Measurements from ENCODE around the gene YWHAB. TPM values are rescaled to one million over a fixed set of nuclear protein-coding genes. Genes with fewer than 3 reads are reported as not detected.

Gene YWHAB
- total RNA-seq, 1 experiment from 2014 or later = 135 TPM

- DNase-seq (ENCODE audit: low read depth) = peak; percentile 56
These were observed 25.9 kb downstream of the YWHAB start for GRCh38 chr20:44911264-44911921.

GRCh38 chr20:44912189-44912588 lies 26.7 kb downstream of the YWHAB start:
- no peak for DNase-seq (ENCODE audit: low read depth)

GRCh38 chr20:44914924-44915323 lies 29.4 kb downstream of the YWHAB start:
- no peak for DNase-seq (ENCODE audit: low read depth)

- no peak for DNase-seq (ENCODE audit: low read depth)
These were observed 31.1 kb downstream of the YWHAB start for GRCh38 chr20:44916586-44916985.

- no peak for DNase-seq (ENCODE audit: low read depth)
These were observed 31.9 kb downstream of the YWHAB start for GRCh38 chr20:44917399-44917798.

GRCh38 chr20:44918342-44918741 lies 32.8 kb downstream of the YWHAB start:
- no peak for DNase-seq (ENCODE audit: low read depth)

- DNase-seq (ENCODE audit: low read depth) = no peak
These were observed 33.3 kb downstream of the YWHAB start for GRCh38 chr20:44918761-44919160.

- no peak for DNase-seq (ENCODE audit: low read depth)
These were observed 35.9 kb downstream of the YWHAB start for GRCh38 chr20:44921447-44921846.

GRCh38 chr20:44924541-44924940 lies 39.0 kb downstream of the YWHAB start:
- DNase-seq (ENCODE audit: low read depth) = no peak

GRCh38 chr20:44928595-44928994 lies 43.1 kb downstream of the YWHAB start:
- no peak for DNase-seq (ENCODE audit: low read depth)

GRCh38 chr20:44930517-44931168 lies 45.1 kb downstream of the YWHAB start:
- no peak for DNase-seq (ENCODE audit: low read depth)

GRCh38 chr20:44931911-44932310 lies 46.4 kb downstream of the YWHAB start:
- DNase-seq (ENCODE audit: low read depth) = peak; percentile 17

- DNase-seq (ENCODE audit: low read depth) = no peak
These were observed 47.4 kb downstream of the YWHAB start for GRCh38 chr20:44932916-44933315.

- DNase-seq (ENCODE audit: low read depth) = no peak
These were observed 51.0 kb downstream of the YWHAB start for GRCh38 chr20:44936510-44936909.

GRCh38 chr20:44938637-44939036 lies 53.1 kb downstream of the YWHAB start:
- DNase-seq (ENCODE audit: low read depth) = no peak

- no peak for DNase-seq (ENCODE audit: low read depth)
These were observed 55.7 kb downstream of the YWHAB start for GRCh38 chr20:44941120-44941691.

- no peak for DNase-seq (ENCODE audit: low read depth)
These were observed 56.9 kb downstream of the YWHAB start for GRCh38 chr20:44942264-44942973.

GRCh38 chr20:44943828-44944227 lies 58.3 kb downstream of the YWHAB start:
- DNase-seq (ENCODE audit: low read depth) = no peak

GRCh38 chr20:44945261-44945660 lies 59.8 kb downstream of the YWHAB start:
- no peak for DNase-seq (ENCODE audit: low read depth)

- DNase-seq (ENCODE audit: low read depth) = no peak
These were observed 60.9 kb downstream of the YWHAB start for GRCh38 chr20:44946271-44946852.

GRCh38 chr20:44948107-44948506 lies 62.6 kb downstream of the YWHAB start:
- DNase-seq (ENCODE audit: low read depth) = no peak

- DNase-seq (ENCODE audit: low read depth) = no peak
These were observed 63.0 kb downstream of the YWHAB start for GRCh38 chr20:44948513-44948912.
